K562 (cell line): Measurements from ENCODE around the gene TAF4.

Source experiments
- ARID2 ChIP-seq: fragments of 450-650 bp; IDR thresholded peaks from 2 replicates; pipeline ENCODE4 v1.6.1; 2017; ENCODE audit warnings: antibody characterized with exemption, mild to moderate bottlenecking
- GATA2 ChIP-seq: sonication (generic); formaldehyde crosslinking; IDR thresholded peaks from 2 replicates; pipeline ENCODE4 v1.4.0; 2020; ENCODE audit warnings: mild to moderate bottlenecking, missing genetic modification reagents
- NCOA1 ChIP-seq: fragments of 450-650 bp; IDR thresholded peaks from 2 replicates; pipeline ENCODE4 v1.6.1; 2016; ENCODE audit warnings: low read depth
- TAF7 ChIP-seq: fragments of 450-650 bp; IDR thresholded peaks from 2 replicates; pipeline ENCODE4 v1.6.1; 2016; ENCODE audit warnings: missing genetic modification characterization, missing compliant biosample characterization
- TCF7 ChIP-seq: sonication (generic); IDR thresholded peaks from 2 replicates; pipeline ENCODE4 v1.6.1; 2016; ENCODE audit warnings: antibody characterized with exemption, borderline replicate concordance
- YY1 ChIP-seq, 3 experiments: IDR thresholded peaks; 2 replicates each; pipeline ENCODE4 v1.6.1; 2011; ENCODE audit warnings: low read length in 2 of 3, mild to moderate bottlenecking in 2 of 3, moderate library complexity in 2 of 3, borderline replicate concordance in 1 of 3, control low read depth in 1 of 3, low read depth in 1 of 3; ENCODE audit not compliant: insufficient read depth in 3 of 3, insufficient replicate concordance in 2 of 3, control insufficient read depth in 1 of 3, insufficient read length in 1 of 3; ENCODE audit errors: extremely low read depth in 1 of 3
- ZNF311 ChIP-seq: fragments of 250-450 bp; sonication (Bioruptor Pico); IDR thresholded peaks from 2 replicates; pipeline ENCODE4 v1.4.0; 2020; ENCODE audit warnings: mild to moderate bottlenecking, moderate library complexity
- ZNF830 ChIP-seq: fragments of 250-450 bp; sonication (Bioruptor Pico); IDR thresholded peaks from 2 replicates; pipeline ENCODE4 v1.5.0; 2021; ENCODE audit warnings: mild to moderate bottlenecking
- TF ChIP-seq, protein P1 (sequence below), 3 experiments: IDR thresholded peaks in 2 of 3; conservative IDR thresholded peaks in 1 of 3; 2 replicates each; pipeline ENCODE4 v1.5.1; 2011 to 2012; ENCODE audit warnings: low read length in 3 of 3, mild to moderate bottlenecking in 3 of 3, control low read depth in 2 of 3, improper control_type of control experiment in 1 of 3, inconsistent platforms in 1 of 3, low read depth in 1 of 3, mixed read lengths in 1 of 3, moderate library complexity in 1 of 3; ENCODE audit not compliant: insufficient read depth in 2 of 3
- TF ChIP-seq, protein P2 (sequence below), 2 experiments: IDR thresholded peaks; 2 replicates each; pipeline ENCODE4 v1.6.1; 2011; ENCODE audit warnings: borderline replicate concordance in 1 of 2, control low read depth in 1 of 2, low read depth in 1 of 2, low read length in 1 of 2, mild to moderate bottlenecking in 1 of 2, mixed read lengths in 1 of 2, moderate library complexity in 1 of 2; ENCODE audit not compliant: insufficient read depth in 1 of 2, insufficient read length in 1 of 2, poor library complexity in 1 of 2, severe bottlenecking in 1 of 2; ENCODE audit errors: extremely low read depth in 1 of 2
- TF ChIP-seq, protein P3 (sequence below): sonication (generic); formaldehyde crosslinking; IDR thresholded peaks from 2 replicates; pipeline ENCODE4 v1.8.1; 2023; ENCODE audit warnings: mild to moderate bottlenecking, missing genetic modification reagents

DNA sequence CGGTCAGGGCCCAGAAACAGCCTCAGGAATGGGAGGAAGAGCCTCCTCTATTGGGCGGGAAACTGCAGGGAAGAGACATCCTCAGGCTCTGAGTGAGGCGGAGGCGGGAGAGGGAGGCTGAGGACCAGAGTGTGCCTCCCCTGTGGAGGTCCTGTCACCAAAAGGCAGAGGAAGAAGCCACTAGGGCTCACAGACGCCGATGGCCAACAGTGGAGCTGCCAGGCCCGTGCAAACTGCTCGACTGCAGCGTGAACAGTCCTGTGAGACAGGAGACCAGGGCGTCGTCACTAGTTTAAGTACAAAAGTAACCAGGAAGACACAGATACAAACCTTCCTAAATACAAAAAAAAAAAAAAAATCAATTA, 82.7 kb downstream of the TAF4 start:
- TF ChIP-seq, protein P1, sequence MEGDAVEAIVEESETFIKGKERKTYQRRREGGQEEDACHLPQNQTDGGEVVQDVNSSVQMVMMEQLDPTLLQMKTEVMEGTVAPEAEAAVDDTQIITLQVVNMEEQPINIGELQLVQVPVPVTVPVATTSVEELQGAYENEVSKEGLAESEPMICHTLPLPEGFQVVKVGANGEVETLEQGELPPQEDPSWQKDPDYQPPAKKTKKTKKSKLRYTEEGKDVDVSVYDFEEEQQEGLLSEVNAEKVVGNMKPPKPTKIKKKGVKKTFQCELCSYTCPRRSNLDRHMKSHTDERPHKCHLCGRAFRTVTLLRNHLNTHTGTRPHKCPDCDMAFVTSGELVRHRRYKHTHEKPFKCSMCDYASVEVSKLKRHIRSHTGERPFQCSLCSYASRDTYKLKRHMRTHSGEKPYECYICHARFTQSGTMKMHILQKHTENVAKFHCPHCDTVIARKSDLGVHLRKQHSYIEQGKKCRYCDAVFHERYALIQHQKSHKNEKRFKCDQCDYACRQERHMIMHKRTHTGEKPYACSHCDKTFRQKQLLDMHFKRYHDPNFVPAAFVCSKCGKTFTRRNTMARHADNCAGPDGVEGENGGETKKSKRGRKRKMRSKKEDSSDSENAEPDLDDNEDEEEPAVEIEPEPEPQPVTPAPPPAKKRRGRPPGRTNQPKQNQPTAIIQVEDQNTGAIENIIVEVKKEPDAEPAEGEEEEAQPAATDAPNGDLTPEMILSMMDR (IDR thresholded peaks at IDR 0.05 in 2 of 3, conservative IDR thresholded peaks at IDR 0.05 in 1 of 3; ENCODE audit: insufficient read depth in 2 of 3, low read depth in 1 of 3, low read length in 3 of 3): no peak
- no peak for TF ChIP-seq NCOA1
- TF ChIP-seq TCF7: no peak
- TF ChIP-seq, protein P2, sequence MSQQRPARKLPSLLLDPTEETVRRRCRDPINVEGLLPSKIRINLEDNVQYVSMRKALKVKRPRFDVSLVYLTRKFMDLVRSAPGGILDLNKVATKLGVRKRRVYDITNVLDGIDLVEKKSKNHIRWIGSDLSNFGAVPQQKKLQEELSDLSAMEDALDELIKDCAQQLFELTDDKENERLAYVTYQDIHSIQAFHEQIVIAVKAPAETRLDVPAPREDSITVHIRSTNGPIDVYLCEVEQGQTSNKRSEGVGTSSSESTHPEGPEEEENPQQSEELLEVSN (IDR thresholded peaks at IDR 0.05; ENCODE audit: borderline replicate concordance in 1 of 2, extremely low read depth in 1 of 2, insufficient read depth in 1 of 2, insufficient read length in 1 of 2, low read depth in 1 of 2, low read length in 1 of 2, poor library complexity in 1 of 2, severe bottlenecking in 1 of 2): no peak
- no peak for TF ChIP-seq TAF7 (tag)
- TF ChIP-seq ARID2: no peak
- TF ChIP-seq YY1 (IDR thresholded peaks at IDR 0.05; ENCODE audit: borderline replicate concordance in 1 of 3, control insufficient read depth in 1 of 3, extremely low read depth in 1 of 3, insufficient read depth in 3 of 3, insufficient read length in 1 of 3, insufficient replicate concordance in 2 of 3, low read depth in 1 of 3, low read length in 2 of 3): no peak
- TF ChIP-seq GATA2: no peak
- TF ChIP-seq ZNF311 (CRISPR knock-in tag): no peak
- no peak for TF ChIP-seq ZNF830 (CRISPR knock-in tag)
- TF ChIP-seq, protein P3, sequence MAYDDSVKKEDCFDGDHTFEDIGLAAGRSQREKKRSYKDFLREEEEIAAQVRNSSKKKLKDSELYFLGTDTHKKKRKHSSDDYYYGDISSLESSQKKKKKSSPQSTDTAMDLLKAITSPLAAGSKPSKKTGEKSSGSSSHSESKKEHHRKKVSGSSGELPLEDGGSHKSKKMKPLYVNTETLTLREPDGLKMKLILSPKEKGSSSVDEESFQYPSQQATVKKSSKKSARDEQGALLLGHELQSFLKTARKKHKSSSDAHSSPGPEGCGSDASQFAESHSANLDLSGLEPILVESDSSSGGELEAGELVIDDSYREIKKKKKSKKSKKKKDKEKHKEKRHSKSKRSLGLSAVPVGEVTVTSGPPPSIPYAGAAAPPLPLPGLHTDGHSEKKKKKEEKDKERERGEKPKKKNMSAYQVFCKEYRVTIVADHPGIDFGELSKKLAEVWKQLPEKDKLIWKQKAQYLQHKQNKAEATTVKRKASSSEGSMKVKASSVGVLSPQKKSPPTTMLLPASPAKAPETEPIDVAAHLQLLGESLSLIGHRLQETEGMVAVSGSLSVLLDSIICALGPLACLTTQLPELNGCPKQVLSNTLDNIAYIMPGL (CRISPR knock-in tag): no peak
